HepG2 (cell line): Measurements from ENCODE around the gene MAN1A1. TPM values are rescaled to one million over a fixed set of nuclear protein-coding genes. Genes with fewer than 3 reads are reported as not detected.

Source experiments
- ARNT ChIP-seq: fragments of 450-650 bp; IDR thresholded peaks from 2 replicates; pipeline ENCODE4 v1.6.1; 2017
- ATF2 ChIP-seq: sonication (generic); formaldehyde crosslinking; IDR thresholded peaks from 2 replicates; pipeline ENCODE4 v1.4.0; 2020; ENCODE audit warnings: missing genetic modification reagents
- CREBL2 ChIP-seq: sonication (generic); formaldehyde crosslinking; IDR thresholded peaks from 2 replicates; pipeline ENCODE4 v1.8.1; 2023; ENCODE audit warnings: missing genetic modification reagents, mild to moderate bottlenecking, borderline replicate concordance
- HBP1 ChIP-seq: IDR thresholded peaks from 2 replicates; pipeline ENCODE4 v1.6.1; 2016; ENCODE audit warnings: low read depth, control low read depth
- HDAC2 ChIP-seq: sonication (generic); formaldehyde crosslinking; IDR thresholded peaks from 2 replicates; pipeline ENCODE4 v1.4.0; 2020; ENCODE audit warnings: missing genetic modification reagents
- HNF4G ChIP-seq, 2 experiments: sonication (generic) in 1 of 2; formaldehyde crosslinking in 1 of 2; IDR thresholded peaks; 2 replicates each; pipeline versions ENCODE4 v1.4.0 to v1.6.1; 2011 to 2020; ENCODE audit warnings: borderline replicate concordance in 2 of 2, low read depth in 2 of 2, mild to moderate bottlenecking in 2 of 2, low read length in 1 of 2, missing genetic modification reagents in 1 of 2, moderate library complexity in 1 of 2
- MATR3 ChIP-seq: sonication (generic); formaldehyde crosslinking; IDR thresholded peaks from 2 replicates; pipeline ENCODE4 v1.4.0; 2020; ENCODE audit warnings: missing genetic modification reagents
- NAIF1 ChIP-seq: sonication (generic); formaldehyde crosslinking; IDR thresholded peaks from 2 replicates; pipeline ENCODE4 v1.5.0; 2020; ENCODE audit warnings: mild to moderate bottlenecking, missing genetic modification reagents, borderline replicate concordance
- NKX3-1 ChIP-seq: sonication (generic); formaldehyde crosslinking; IDR thresholded peaks from 2 replicates; pipeline ENCODE4 v1.5.0; 2020; ENCODE audit warnings: missing genetic modification reagents
- SNAPC4 ChIP-seq: sonication (generic); formaldehyde crosslinking; IDR thresholded peaks from 2 replicates; pipeline ENCODE4 v1.4.0; 2020; ENCODE audit warnings: mild to moderate bottlenecking, missing genetic modification reagents
- SNAPC5 ChIP-seq: sonication (generic); formaldehyde crosslinking; IDR thresholded peaks from 2 replicates; pipeline ENCODE4 v1.8.1; 2023; ENCODE audit warnings: mild to moderate bottlenecking, missing genetic modification reagents, borderline replicate concordance
- SNRNP70 ChIP-seq: fragments of 200-400 bp; formaldehyde crosslinking; IDR thresholded peaks from 2 replicates; pipeline ENCODE4 v1.6.1; 2017; ENCODE audit warnings: mild to moderate bottlenecking, low read depth, low read length, moderate library complexity
- SOX6 ChIP-seq, 2 experiments: fragments of 450-650 bp in 1 of 2; sonication (generic) in 1 of 2; formaldehyde crosslinking in 1 of 2; IDR thresholded peaks; 2 replicates each; pipeline versions ENCODE4 v1.4.0 to v1.6.1; 2017 to 2020; ENCODE audit warnings: antibody characterized with exemption in 1 of 2, mild to moderate bottlenecking in 1 of 2, missing genetic modification reagents in 1 of 2
- SRSF9 ChIP-seq: fragments of 200-400 bp; formaldehyde crosslinking; IDR thresholded peaks from 2 replicates; pipeline ENCODE4 v1.6.1; 2018; ENCODE audit warnings: borderline replicate concordance, mild to moderate bottlenecking, low read depth, low read length; ENCODE audit not compliant: insufficient read depth, poor library complexity, severe bottlenecking
- TP53 ChIP-seq: sonication (generic); formaldehyde crosslinking; conservative IDR thresholded peaks from 2 replicates; pipeline ENCODE4 v1.4.0; 2020; ENCODE audit warnings: missing genetic modification reagents
- ZNF121 ChIP-seq: sonication (generic); formaldehyde crosslinking; IDR thresholded peaks from 2 replicates; pipeline ENCODE4 v1.5.0; 2020; ENCODE audit warnings: mild to moderate bottlenecking, missing genetic modification reagents
- ZNF704 ChIP-seq: sonication (generic); formaldehyde crosslinking; IDR thresholded peaks from 2 replicates; pipeline ENCODE4 v1.8.1; 2023; ENCODE audit warnings: mild to moderate bottlenecking, inconsistent platforms, moderate library complexity, missing genetic modification reagents, borderline replicate concordance
- ZNF724P ChIP-seq: sonication (generic); formaldehyde crosslinking; IDR thresholded peaks from 2 replicates; pipeline ENCODE4 v1.8.0; 2022; ENCODE audit warnings: missing genetic modification reagents, borderline replicate concordance
- ZNF768 ChIP-seq: sonication (generic); formaldehyde crosslinking; IDR thresholded peaks from 2 replicates; pipeline ENCODE4 v1.4.0; 2020; ENCODE audit warnings: missing genetic modification reagents
- polyA plus RNA-seq, 8 experiments: library from polyadenylated mRNA; depleted of rRNA in 3 of 8; stranded (reverse) in 7 of 8; unstranded in 1 of 8; fragments of >200 nt; fragmentation: Illumina TruSeq in 4 of 8; extraction: Trizol in 4 of 8; gene quantifications; 2 replicates each; pipeline versions ENCODE4 v1.2.1 to v1.2.3, GENCODE V29; 2011 to 2016; ENCODE audit warnings: low read depth in 4 of 8, missing spikeins in 1 of 8, mixed read lengths in 1 of 8; ENCODE audit not compliant: insufficient read depth in 1 of 8
- total RNA-seq, 5 experiments: library from RNA; depleted of rRNA; stranded (reverse); fragments of >200 nt; fragmentation: Illumina TruSeq; extraction: Trizol; gene quantifications; 2 replicates each; pipeline ENCODE4 v1.2.3, GENCODE V29; 2016; ENCODE audit warnings: low read depth in 1 of 5

The MAN1A1 gene
- total and polyA plus RNA-seq, 2 of the 13 experiments (the other 11 are each of a cell fraction or from before 2014, with no cell fraction given), result 156 to 236 TPM

GRCh38 chr6:119297049-119297448, 52.5 kb downstream of the MAN1A1 start (continued):
- TF ChIP-seq SOX6 (IDR thresholded peaks at IDR 0.05) (no peak), SOX6 (CRISPR knock-in tag; IDR thresholded peaks at IDR 0.05) (peak; percentile 62; the same call in 1 of the 2 replicates), SRSF9 (no peak), SNAPC5 (no peak), ZNF724P (CRISPR knock-in tag) (no peak), NKX3-1 (CRISPR knock-in tag) (no peak), HNF4G (IDR thresholded peaks at IDR 0.05; ENCODE audit: borderline replicate concordance, low read depth, low read length) (0 out of 2 replicates have a peak, but pooled peaks have one; percentile 37), HNF4G (CRISPR knock-in tag; IDR thresholded peaks at IDR 0.05; ENCODE audit: borderline replicate concordance, low read depth) (no peak), NAIF1 (CRISPR knock-in tag) (0 out of 2 replicates have a peak, but pooled peaks have one; percentile 41), SNRNP70 (no peak), MATR3 (CRISPR knock-in tag) (no peak), CREBL2 (CRISPR knock-in tag) (no peak), ARNT (no peak), ATF2 (CRISPR knock-in tag) (peak; percentile 37; the same call in 1 of the 2 replicates), ZNF768 (no peak), ZNF121 (no peak), SNAPC4 (CRISPR knock-in tag) (no peak), ZNF704 (no peak; the same call in 1 of the 2 replicates), TP53 (CRISPR knock-in tag) (no peak), HDAC2 (CRISPR knock-in tag) (no peak; the same call in 1 of the 2 replicates), HBP1 (CRISPR knock-in tag) (no peak)
